NCI-H82 treated with DMSO at 0.1 percent for 48 hours (cell line): ENCODE data around the gene ARL16.
A peak's percentile ranks its signal among the peaks of the same experiment; 100 is the strongest.

ENCODE experiments used
- DNase-seq: peaks from one replicate; lab custom pipeline; 2025; ENCODE audit not compliant: unreplicated experiment; lab: John Stamatoyannopoulos, UW

ARL16 gene, protein sequence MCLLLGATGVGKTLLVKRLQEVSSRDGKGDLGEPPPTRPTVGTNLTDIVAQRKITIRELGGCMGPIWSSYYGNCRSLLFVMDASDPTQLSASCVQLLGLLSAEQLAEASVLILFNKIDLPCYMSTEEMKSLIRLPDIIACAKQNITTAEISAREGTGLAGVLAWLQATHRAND

GRCh38 chr17:81683584-81684441 lies at the start of gene ARL16, which contains the start of gene HGS:
TSS of gene ARL16 (minus strand) at chr17:81683797. CDS start at chr17:81683753, 44 bp downstream.
TSS of gene HGS (plus strand) at chr17:81684011. CDS start at chr17:81684067, 56 bp downstream.
- peak; percentile 96 for DNase-seq

DNA sequence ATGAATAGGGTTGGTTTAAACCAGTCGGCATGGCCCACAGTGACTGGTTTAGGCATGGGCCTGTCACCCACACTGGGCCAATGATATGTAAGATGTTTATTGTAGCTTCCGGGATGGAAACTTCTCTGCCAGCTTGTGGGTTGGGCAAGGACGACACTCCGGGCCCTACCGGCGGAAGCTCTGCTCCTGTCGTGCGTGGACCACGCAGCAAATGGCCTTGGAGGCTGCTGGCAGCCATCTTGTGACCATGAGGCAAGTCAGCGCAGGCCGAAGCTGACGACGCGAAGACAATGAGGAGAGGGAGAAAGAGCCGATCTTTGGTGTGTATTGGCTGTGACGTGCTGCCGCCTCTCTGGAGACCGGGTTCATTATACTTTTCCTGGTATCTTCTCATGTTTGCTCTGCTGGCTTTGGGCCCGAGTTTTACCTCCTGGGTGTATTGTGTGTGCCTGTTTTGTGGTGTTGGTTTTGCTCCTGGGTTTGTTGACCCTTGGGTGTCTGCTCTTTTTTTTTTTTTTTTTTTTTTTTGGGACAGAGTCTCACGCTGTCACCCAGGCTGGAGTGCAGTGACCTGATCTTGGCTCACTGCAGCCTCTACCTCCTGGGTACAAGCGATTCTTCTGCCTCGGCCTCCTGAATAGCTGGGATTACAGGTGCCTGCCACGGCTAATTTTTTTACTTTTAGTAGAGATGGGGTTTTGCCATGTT lies 43.9 kb upstream of the ARL16 start:
- DNase-seq, result no peak

- DNase-seq, result no peak
Observed at GRCh38 chr17:81726004-81726403, 42.4 kb upstream of the ARL16 start.

DNA sequence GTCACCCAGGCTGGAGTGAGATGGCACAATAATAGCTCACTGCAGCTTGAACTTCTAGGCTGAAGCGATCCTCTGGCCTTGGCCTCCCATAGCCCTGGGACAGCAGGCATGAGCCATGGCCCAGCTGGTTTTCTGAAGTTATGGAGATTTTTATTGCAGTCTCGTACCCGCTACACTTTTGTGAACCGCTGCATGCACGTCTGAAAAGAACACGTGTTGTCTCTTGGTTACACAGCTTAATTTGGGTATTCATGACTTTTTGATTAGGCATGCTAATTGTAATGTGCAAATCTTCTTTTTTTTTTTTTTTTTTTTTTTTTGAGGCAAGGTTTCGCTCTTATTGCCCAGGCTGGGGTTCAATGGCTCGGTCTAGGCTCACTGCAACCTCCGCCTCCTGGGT lies 41.8 kb upstream of the ARL16 start:
- no peak for DNase-seq

DNA sequence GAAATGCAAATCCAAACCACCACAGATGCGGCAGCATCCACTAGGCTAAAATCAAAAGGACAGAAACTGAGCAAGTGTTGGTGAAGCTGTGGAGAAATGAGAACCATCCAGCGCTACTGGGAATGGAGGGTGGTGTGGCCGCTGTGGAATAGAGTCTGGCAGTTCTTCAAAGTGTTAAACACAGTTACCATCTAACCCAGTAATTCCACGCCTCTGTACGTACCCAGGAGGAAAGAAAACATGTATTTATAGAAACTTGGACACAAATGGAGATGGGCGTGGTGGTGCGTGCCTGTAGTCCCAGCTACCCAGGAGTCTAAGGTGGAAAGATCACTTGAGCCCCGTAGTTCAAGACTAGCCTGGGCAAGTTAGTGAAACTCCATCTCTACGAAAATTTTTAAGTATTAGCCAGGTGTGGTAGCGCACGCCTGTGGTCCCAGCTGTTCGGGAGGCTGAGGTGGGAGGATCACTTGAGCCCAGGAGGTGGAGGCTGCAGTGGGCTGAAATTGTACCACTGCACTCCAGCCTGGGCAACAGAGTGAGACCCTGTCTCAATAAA lies 40.1 kb upstream of the ARL16 start:
- DNase-seq, result no peak

DNA sequence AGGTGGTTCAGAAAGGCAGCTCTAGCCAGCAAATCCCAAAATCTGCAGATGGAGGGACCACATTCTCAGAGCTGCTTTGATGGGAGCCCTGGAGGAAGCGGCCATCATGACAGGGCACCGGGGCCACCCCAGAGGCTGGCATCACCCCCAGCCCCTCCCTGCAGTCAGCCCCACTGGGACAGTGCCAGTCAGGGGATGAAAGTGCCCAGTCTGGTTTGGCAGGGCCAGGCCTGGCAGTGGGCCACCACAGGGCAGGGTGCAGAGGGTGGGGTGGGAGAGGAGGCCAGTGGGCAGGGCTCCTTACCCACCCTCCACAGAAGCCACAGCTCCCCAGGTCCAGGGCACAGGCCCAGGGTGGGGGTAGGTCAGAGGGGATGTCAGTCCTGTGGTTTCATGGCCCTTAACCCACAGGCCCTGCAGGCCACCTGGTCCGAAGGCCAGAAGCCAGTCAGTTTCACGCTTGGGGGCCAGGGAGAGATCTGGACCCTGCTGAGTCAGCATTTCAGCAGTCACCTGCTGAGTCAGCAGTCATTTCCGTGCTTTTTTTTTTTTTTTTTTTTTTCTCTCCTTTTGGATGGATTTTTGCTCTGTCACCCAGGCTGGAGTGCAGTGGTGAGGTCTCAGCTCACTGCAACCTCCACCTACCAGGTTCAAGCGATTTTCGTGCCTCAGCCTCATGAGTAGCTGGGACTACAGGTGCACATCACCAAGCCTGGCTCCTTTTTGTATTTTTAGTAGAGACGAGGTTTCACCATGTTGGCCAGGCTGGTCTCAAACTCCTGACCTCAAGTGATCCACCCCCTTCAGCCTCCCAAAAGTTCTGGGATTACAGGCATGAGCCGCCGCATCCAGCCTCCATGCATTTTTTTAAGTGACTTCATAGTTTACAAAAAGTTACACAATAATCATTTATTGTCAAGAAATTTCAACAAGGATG lies 38.9 kb upstream of the ARL16 start:
- DNase-seq, result no peak

GRCh38 chr17:81720267-81721071 lies 36.9 kb upstream of the ARL16 start:
- DNase-seq, result no peak

DNA sequence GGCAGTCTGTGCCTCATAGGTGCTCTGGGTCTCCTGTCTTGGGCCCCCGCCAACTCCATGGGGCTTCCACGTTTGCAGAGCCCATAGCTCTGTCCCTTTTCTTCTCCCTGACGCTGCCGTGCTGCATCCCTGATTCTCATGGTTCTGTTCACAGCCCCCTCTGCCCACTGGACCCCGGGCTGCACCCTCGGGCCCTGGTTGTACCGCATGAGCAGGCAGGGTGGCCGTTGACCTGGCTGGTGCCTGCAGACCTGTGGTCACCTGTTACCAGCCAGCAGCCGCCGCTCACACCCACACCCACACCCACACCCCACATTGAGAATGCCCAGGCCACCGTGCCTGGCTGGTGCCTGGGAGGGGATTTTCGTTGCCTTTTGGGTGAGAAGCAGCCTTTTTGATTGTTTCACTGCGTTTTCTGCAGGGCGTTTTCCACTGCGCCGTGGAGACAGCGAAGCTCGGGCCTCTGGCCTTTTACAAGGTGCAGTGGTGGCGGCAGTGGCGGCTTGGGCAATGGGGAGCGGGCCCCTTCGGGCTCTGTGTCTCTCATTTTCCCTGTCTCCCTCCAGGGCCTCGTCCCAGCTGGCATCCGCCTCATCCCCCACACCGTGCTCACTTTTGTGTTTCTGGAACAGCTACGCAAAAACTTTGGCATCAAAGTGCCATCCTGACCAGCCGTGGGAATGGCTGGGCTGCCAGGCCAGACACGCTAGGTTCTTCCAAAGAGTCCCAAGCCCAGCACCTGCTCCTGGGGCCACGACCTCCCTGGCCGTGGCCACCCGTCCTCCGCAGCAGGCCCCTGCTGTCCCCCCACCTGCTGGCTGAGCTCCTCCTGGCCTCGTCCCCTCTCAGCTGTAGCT lies 36.0 kb upstream of the ARL16 start:
- no peak for DNase-seq

DNA sequence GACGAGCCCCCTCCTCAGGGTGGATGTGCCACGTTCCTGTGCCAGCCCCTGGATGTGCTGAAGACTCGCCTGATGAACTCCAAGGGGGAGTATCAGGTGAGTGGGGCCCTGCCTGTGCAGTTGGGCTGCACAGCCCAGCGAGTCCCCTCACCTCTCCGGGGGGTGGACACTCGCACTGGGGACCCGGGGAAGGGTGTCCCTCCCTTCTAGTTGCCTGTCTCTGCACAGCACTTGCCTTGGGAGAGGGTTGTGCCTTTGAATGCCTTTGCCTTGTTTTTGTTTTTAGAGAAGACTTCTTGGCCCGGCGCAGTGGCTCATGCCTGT lies 34.1 kb upstream of the ARL16 start:
- no peak for DNase-seq

DNA sequence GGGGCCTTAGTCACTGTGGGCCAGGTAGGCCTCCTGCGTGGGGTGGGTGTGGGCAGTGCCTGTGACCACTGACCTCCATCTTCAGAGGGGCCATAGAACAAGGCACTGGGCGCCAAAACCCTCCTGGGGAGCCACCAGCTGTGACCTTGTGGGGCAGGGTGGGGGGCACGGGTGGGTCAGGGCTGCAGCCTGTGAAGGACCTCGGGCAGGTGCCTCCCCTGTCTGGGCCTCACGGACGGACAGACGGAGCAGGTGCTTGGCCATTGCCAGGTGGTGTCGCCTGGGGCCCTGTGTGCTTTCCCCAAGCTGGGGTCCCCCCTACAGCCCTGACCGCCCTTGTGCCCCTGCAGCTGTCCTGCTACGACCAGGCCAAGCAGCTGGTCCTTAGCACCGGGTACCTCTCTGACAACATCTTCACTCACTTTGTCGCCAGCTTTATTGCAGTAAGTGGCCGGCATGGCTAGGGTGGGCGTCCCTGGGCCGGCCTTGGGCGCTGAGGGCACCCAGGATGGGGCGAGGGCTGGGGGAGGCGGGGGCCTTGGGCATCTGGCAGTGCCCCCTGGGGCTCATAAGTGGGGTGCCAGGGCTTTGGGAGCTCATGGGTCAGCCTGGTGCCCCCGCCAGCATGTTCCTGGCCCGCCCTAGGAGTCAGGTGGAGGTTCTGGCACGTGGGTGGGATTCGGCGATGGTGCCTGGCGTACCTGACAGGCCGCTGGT lies 33.6 kb upstream of the ARL16 start:
- DNase-seq, result no peak

DNA sequence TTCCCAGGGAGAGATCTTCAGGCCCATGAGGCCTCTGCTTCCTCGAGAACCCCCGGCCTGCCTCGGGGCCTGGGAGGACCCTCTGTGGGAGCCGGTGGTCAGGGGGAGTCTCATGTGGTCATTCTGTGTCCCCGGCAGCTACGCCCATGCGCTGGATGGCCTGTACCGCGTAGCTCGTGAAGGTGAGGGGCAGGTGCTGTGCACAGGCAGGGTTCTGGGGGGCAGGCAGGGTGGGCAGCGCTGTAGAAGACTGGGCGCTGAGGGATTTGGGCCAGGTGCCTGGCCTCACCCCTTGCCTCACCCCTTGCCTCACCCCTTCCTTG lies 33.0 kb upstream of the ARL16 start:
- no peak for DNase-seq

- no peak for DNase-seq
Observed at GRCh38 chr17:81715872-81716673, 32.5 kb upstream of the ARL16 start.

GRCh38 chr17:81715107-81715871 lies 31.7 kb upstream of the ARL16 start:
- DNase-seq, result no peak

- DNase-seq, result no peak
Observed at GRCh38 chr17:81714412-81715106, 31.0 kb upstream of the ARL16 start.

GRCh38 chr17:81713556-81714411 lies 30.2 kb upstream of the ARL16 start:
- no peak for DNase-seq
